ENCODE measurements around the gene CLASP2. TPM values are rescaled to one million over a fixed set of nuclear protein-coding genes. Genes with fewer than 3 reads are reported as not detected.
"Not testable (repeated sequence)": the region's sequence is repeated elsewhere in the genome, so short reads cannot be mapped to it uniquely, and the experiment has no call there.

Gene CLASP2
- total and polyA plus RNA-seq, 5 donors from 2014 or later = 7.9 to 65.9 (median 13.3) TPM

DNA sequence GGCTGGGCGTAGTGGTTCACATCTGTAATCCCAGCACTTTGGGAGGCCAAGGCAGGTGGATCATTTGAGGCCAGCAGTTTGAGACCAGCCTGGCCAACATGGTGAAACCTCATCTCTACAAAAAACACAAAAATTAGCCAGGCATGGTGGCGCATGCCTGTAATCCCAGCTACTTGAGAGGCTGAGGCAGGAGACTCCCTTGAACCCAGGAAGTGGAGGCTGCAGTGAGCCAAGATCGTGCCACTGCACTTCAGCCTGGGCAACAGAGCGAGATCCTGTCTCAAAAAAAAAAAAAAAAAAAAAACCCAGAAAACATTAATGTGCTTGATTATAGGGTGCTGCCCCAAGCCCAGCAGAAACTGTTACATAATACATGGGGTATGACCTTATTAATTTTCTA, 67.0 kb downstream of the CLASP2 start:
- H3K27me3 ChIP-seq (ENCODE audit: control insufficient read depth, insufficient read depth, low read length); H3K36me3 Mint-ChIP-seq; H3K9me3 Mint-ChIP-seq; H3K4me3 ChIP-seq (ENCODE audit: low read depth, low read length); ATAC-seq (ENCODE audit: low read depth in 2 of 2); DNase-seq; H3K9me3 ChIP-seq (ENCODE audit: control insufficient read depth in 2 of 2, low read length in 2 of 2); H3K36me3 ChIP-seq (ENCODE audit: control insufficient read depth, insufficient read depth, low read length); H3K27ac Mint-ChIP-seq; H3K27ac ChIP-seq (ENCODE audit: insufficient read depth, low read length, poor library complexity, severe bottlenecking); H3K27me3 Mint-ChIP-seq; H3K4me1 ChIP-seq (ENCODE audit: control insufficient read depth, insufficient read depth, low read length, poor library complexity, severe bottlenecking); H3K4me3 Mint-ChIP-seq: not testable (repeated sequence)
- H3K4me1 Mint-ChIP-seq = peaks cover 15 to 34% (median 21%) of the 10 kb centered on the region in 4 donors

DNA sequence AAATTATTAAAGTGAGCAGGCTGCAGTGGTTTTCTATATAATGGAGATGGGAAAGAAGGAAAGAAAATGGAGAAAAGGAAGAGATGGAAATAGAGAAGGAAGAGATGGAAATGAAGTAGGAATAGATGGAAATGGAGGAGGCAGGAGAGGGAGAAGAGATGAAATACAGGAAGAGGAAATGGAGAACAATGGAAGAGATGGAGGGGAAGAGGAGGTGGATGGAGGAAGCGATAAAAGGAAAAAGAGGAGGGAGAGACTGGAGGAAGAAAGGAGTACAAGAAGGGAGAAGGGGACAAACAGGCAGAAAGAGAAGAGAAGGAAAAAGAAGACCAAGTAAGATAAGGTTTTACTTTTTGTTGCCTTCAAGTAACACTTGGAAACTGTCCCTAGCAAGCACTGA, 67.6 kb downstream of the CLASP2 start:
- Histone ChIP-seq H3K4me3 (ENCODE audit: low read depth, low read length) (no peak overlapping the region), H3K36me3 (ENCODE audit: control insufficient read depth, insufficient read depth, low read length) (no peaks in the 10 kb centered on the region), H3K27ac (ENCODE audit: insufficient read depth, low read length, poor library complexity, severe bottlenecking) (no peak overlapping the region), H3K9me3 (ENCODE audit: control insufficient read depth in 2 of 2, low read length in 2 of 2) (no peaks in the 10 kb centered on the region), H3K27me3 (ENCODE audit: control insufficient read depth, insufficient read depth, low read length) (no peaks in the 10 kb centered on the region), H3K4me1 (ENCODE audit: control insufficient read depth, insufficient read depth, low read length, poor library complexity, severe bottlenecking) (peaks cover under 1% of the 10 kb centered on the region)
- ATAC-seq (ENCODE audit: low read depth in 2 of 2) (no peak), DNase-seq (no peak)
- Mint-ChIP-seq H3K27ac (no peak overlapping the region), H3K4me1 (peaks cover 15 to 38% (median 23%) of the 10 kb centered on the region in 4 donors), H3K9me3 (no peaks in the 10 kb centered on the region), H3K27me3 (no peaks in the 10 kb centered on the region), H3K4me3 (no peak overlapping the region), H3K36me3 (peaks cover 5% of the 10 kb centered on the region)

DNA sequence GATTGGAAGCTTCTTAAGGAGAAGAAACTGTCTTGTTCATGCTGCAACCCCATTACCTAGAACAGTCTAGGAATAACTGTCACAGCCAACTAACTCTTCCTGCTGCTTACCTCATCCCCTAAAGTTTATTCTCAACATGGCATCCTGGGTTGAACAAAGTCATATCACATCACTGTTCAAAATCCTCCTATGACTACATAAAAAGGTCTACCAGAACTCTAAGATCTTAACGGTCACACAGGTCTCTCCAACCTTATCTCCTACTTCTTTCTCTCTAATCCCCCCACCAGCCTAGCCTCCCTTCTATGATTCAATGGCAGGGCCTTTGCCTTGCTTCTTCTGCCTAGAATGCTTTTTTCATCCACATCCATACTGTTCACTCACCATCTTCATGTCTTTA, 69.3 kb downstream of the CLASP2 start:
- no peaks in the 10 kb centered on the region for H3K9me3 Mint-ChIP-seq
- no peak overlapping the region for H3K27ac ChIP-seq (ENCODE audit: insufficient read depth, low read length, poor library complexity, severe bottlenecking)
- H3K9me3 ChIP-seq (ENCODE audit: control insufficient read depth in 2 of 2, low read length in 2 of 2) = no peaks in the 10 kb centered on the region
- peaks cover 6% of the 10 kb centered on the region for H3K4me1 ChIP-seq (ENCODE audit: control insufficient read depth, insufficient read depth, low read length, poor library complexity, severe bottlenecking)
- no peak overlapping the region for H3K4me3 ChIP-seq (ENCODE audit: low read depth, low read length)
- no peaks in the 10 kb centered on the region for H3K27me3 Mint-ChIP-seq
- peaks cover 13 to 34% (median 23%) of the 10 kb centered on the region in 4 donors for H3K4me1 Mint-ChIP-seq
- no peak overlapping the region for H3K4me3 Mint-ChIP-seq
- no peaks in the 10 kb centered on the region for H3K27me3 ChIP-seq (ENCODE audit: control insufficient read depth, insufficient read depth, low read length)
- DNase-seq (no peak), ATAC-seq (ENCODE audit: low read depth in 2 of 2) (no peak)
- H3K36me3 Mint-ChIP-seq = peaks cover 5% of the 10 kb centered on the region
- no peak overlapping the region for H3K27ac Mint-ChIP-seq
- no peaks in the 10 kb centered on the region for H3K36me3 ChIP-seq (ENCODE audit: control insufficient read depth, insufficient read depth, low read length)

GRCh38 chr3:33646406-33646805, 71.6 kb downstream of the CLASP2 start:
- Mint-ChIP-seq H3K4me3 (no peak overlapping the region), H3K9me3 (no peaks in the 10 kb centered on the region), H3K27ac (no peak overlapping the region), H3K36me3 (peaks cover 8% of the 10 kb centered on the region), H3K27me3 (no peaks in the 10 kb centered on the region), H3K4me1 (peaks cover 8 to 24% (median 13%) of the 10 kb centered on the region in 4 donors)
- Histone ChIP-seq H3K36me3 (ENCODE audit: control insufficient read depth, insufficient read depth, low read length) (no peaks in the 10 kb centered on the region), H3K9me3 (ENCODE audit: control insufficient read depth in 2 of 2, low read length in 2 of 2) (no peaks in the 10 kb centered on the region), H3K27me3 (ENCODE audit: control insufficient read depth, insufficient read depth, low read length) (no peaks in the 10 kb centered on the region), H3K4me1 (ENCODE audit: control insufficient read depth, insufficient read depth, low read length, poor library complexity, severe bottlenecking) (peaks cover 6% of the 10 kb centered on the region), H3K4me3 (ENCODE audit: low read depth, low read length) (no peak overlapping the region), H3K27ac (ENCODE audit: insufficient read depth, low read length, poor library complexity, severe bottlenecking) (no peak overlapping the region)
- DNase-seq = no peak
- ATAC-seq (ENCODE audit: low read depth in 2 of 2) = no peak

- Histone ChIP-seq H3K27me3 (ENCODE audit: control insufficient read depth, insufficient read depth, low read length) (no peaks in the 10 kb centered on the region), H3K27ac (ENCODE audit: insufficient read depth, low read length, poor library complexity, severe bottlenecking) (no peak overlapping the region), H3K36me3 (ENCODE audit: control insufficient read depth, insufficient read depth, low read length) (no peaks in the 10 kb centered on the region), H3K9me3 (ENCODE audit: control insufficient read depth in 2 of 2, low read length in 2 of 2) (no peaks in the 10 kb centered on the region), H3K4me1 (ENCODE audit: control insufficient read depth, insufficient read depth, low read length, poor library complexity, severe bottlenecking) (peaks cover 6% of the 10 kb centered on the region), H3K4me3 (ENCODE audit: low read depth, low read length) (peak overlapping the region; percentile 82)
- Mint-ChIP-seq H3K9me3 (no peaks in the 10 kb centered on the region), H3K4me1 (peaks cover 8 to 18% (median 12%) of the 10 kb centered on the region in 4 donors), H3K4me3 (peak overlapping the region; percentile 0 to 93 (median 76)), H3K27me3 (no peaks in the 10 kb centered on the region), H3K27ac (peak overlapping the region in 2 of 3 donors; percentile 36 to 52), H3K36me3 (peaks cover 12% of the 10 kb centered on the region)
- DNase-seq = peak; percentile 23 to 46 (median 37)
- peak; percentile 75 to 77 for ATAC-seq (ENCODE audit: low read depth in 2 of 2)
Observed at GRCh38 chr3:33645060-33645647, 72.9 kb downstream of the CLASP2 start.

DNA sequence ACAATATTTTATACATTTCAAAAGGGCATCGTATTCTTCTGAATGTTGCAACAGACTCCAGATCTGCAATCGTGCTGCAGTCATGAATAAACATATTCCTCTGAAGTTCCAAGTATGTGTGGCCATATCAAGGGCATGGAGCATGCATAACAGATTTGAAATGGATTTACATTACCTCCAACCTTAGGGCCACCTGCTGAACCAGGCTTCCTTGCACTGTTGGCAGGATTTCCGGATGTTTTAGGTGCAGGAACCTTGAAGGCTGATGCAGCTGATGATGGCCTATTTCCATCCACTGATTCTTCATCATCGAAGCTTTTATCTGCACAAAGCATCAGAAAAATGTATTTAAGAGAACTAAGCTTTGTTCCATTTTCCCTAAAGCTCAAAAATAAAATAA, 73.5 kb downstream of the CLASP2 start:
- no peak for ATAC-seq (ENCODE audit: low read depth in 2 of 2)
- H3K4me3 Mint-ChIP-seq = no peak overlapping the region
- H3K27ac Mint-ChIP-seq = no peak overlapping the region

DNA sequence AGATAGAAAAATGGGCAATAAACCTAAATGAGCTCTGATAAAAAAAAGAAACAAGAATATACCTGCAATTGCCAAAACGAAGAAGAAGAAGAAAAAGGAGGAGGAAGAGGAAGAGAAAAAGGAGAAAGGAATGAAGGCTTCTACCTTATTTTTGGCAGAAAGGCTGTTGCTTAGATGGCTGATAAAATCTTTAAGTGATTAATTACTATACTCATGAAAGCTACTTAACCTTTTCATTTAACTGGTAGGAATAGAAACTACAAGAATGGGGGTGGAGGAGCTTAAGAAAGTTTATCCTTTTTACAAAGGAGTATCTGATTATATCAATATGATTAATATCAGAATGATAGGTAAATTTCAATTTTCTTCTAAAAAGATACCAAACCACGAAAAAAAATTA, 75.2 kb downstream of the CLASP2 start:
- peak overlapping the region in 1 of 3 donors; percentile 35 for H3K27ac Mint-ChIP-seq
- H3K4me3 ChIP-seq (ENCODE audit: low read depth, low read length) = no peak overlapping the region
- peaks cover 17% of the 10 kb centered on the region for H3K36me3 Mint-ChIP-seq
- H3K27me3 ChIP-seq (ENCODE audit: control insufficient read depth, insufficient read depth, low read length) = no peaks in the 10 kb centered on the region
- no peaks in the 10 kb centered on the region for H3K27me3 Mint-ChIP-seq
- DNase-seq = no peak
- no peak overlapping the region for H3K27ac ChIP-seq (ENCODE audit: insufficient read depth, low read length, poor library complexity, severe bottlenecking)
- no peak overlapping the region for H3K4me3 Mint-ChIP-seq
- peaks cover 8 to 12% (median 10%) of the 10 kb centered on the region in 4 donors for H3K4me1 Mint-ChIP-seq
- H3K4me1 ChIP-seq (ENCODE audit: control insufficient read depth, insufficient read depth, low read length, poor library complexity, severe bottlenecking) = peaks cover 6% of the 10 kb centered on the region
- ATAC-seq (ENCODE audit: low read depth in 2 of 2) = no peak
- H3K9me3 ChIP-seq (ENCODE audit: control insufficient read depth in 2 of 2, low read length in 2 of 2) = no peaks in the 10 kb centered on the region
- H3K36me3 ChIP-seq (ENCODE audit: control insufficient read depth, insufficient read depth, low read length) = peaks cover 3% of the 10 kb centered on the region
- H3K9me3 Mint-ChIP-seq = no peaks in the 10 kb centered on the region

More for the DNA sequence above, 73.5 kb downstream of the CLASP2 start:
- Mint-ChIP-seq H3K36me3 (peaks cover 16% of the 10 kb centered on the region), H3K27me3 (no peaks in the 10 kb centered on the region), H3K9me3 (no peaks in the 10 kb centered on the region), H3K4me1 (peaks cover 8 to 17% (median 14%) of the 10 kb centered on the region in 4 donors)
- Histone ChIP-seq H3K36me3 (ENCODE audit: control insufficient read depth, insufficient read depth, low read length) (no peaks in the 10 kb centered on the region), H3K27ac (ENCODE audit: insufficient read depth, low read length, poor library complexity, severe bottlenecking) (no peak overlapping the region), H3K4me3 (ENCODE audit: low read depth, low read length) (peak overlapping the region; percentile 82), H3K4me1 (ENCODE audit: control insufficient read depth, insufficient read depth, low read length, poor library complexity, severe bottlenecking) (peaks cover 6% of the 10 kb centered on the region), H3K27me3 (ENCODE audit: control insufficient read depth, insufficient read depth, low read length) (no peaks in the 10 kb centered on the region), H3K9me3 (ENCODE audit: control insufficient read depth in 2 of 2, low read length in 2 of 2) (no peaks in the 10 kb centered on the region)
- DNase-seq = no peak

DNA sequence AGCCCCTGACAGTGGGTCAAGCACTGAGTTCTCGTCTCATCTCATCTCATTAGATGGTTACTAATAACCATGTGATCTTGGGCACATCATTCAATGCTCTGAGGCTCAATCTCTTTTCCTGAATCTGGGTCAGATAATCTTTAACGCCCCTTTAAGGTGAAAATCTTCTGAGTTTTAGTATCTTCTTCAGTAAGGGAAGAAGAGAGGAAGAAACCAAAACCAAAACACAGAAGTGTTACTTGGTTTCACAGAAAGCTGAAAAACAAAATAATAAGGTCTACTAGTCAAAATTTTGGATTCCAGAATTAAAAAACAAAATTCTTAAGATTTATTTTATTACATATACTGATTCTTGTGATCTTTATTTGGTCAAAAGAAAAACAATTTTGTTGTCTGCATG, 78.2 kb downstream of the CLASP2 start:
- peaks cover 0 to 9% (median 5%) of the 10 kb centered on the region in 4 donors for H3K4me1 Mint-ChIP-seq

More for the DNA sequence above, 78.2 kb downstream of the CLASP2 start:
- Mint-ChIP-seq H3K4me3 (no peak overlapping the region), H3K36me3 (peaks cover 21% of the 10 kb centered on the region), H3K9me3 (no peaks in the 10 kb centered on the region), H3K27me3 (no peaks in the 10 kb centered on the region), H3K27ac (peak overlapping the region in 1 of 3 donors; percentile 23)
- ATAC-seq (ENCODE audit: low read depth in 2 of 2) (no peak), DNase-seq (no peak)
- no peaks in the 10 kb centered on the region for H3K27me3 ChIP-seq (ENCODE audit: control insufficient read depth, insufficient read depth, low read length)
- H3K9me3 ChIP-seq (ENCODE audit: control insufficient read depth in 2 of 2, low read length in 2 of 2) = no peaks in the 10 kb centered on the region
- no peak overlapping the region for H3K4me3 ChIP-seq (ENCODE audit: low read depth, low read length)
- H3K27ac ChIP-seq (ENCODE audit: insufficient read depth, low read length, poor library complexity, severe bottlenecking) = no peak overlapping the region
- H3K36me3 ChIP-seq (ENCODE audit: control insufficient read depth, insufficient read depth, low read length) = peaks cover 5% of the 10 kb centered on the region
- no peaks in the 10 kb centered on the region for H3K4me1 ChIP-seq (ENCODE audit: control insufficient read depth, insufficient read depth, low read length, poor library complexity, severe bottlenecking)

All from CD4-positive, CD25-positive, alpha-beta regulatory T cell (primary cell).